GM12878 (cell line): ENCODE results near the gene WFS1. TPM values are rescaled to one million over a fixed set of nuclear protein-coding genes. Genes with fewer than 3 reads are reported as not detected.

Experiments used
- ATAC-seq: fragments of 200-7000 bp; cut with Tn5 transposase; 3 replicates; pipeline ENCODE4 v1.9.1; 2020; ENCODE audit warnings: mild to moderate bottlenecking, moderate library complexity
- BruUV-seq: library from RNA; stranded (reverse); fragments of 400-500 nt; replicated peaks from 2 replicates; lab custom pipeline; 2021; lab: Mats Ljungman, UMichigan
- CTCF ChIA-PET: fragments of 300-600 bp; sonication (Branson Sonifier 250); formaldehyde crosslinking; extraction: SDS; loops from one replicate; lab custom pipeline; 2021; ENCODE audit warnings: inconsistent platforms; lab: Yijun Ruan, JAX
- POLR2A ChIA-PET: fragments of 350-600 bp; formaldehyde crosslinking; extraction: SDS; loops from one replicate; lab custom pipeline; 2021; ENCODE audit warnings: inconsistent platforms; lab: Charles Lee
- RAD21 ChIA-PET: fragments of 300-600 bp; sonication (Branson Sonifier 250); formaldehyde crosslinking; loops from one replicate; lab custom pipeline; 2023; ENCODE audit warnings: antibody characterized with exemption; ENCODE audit not compliant: unreplicated experiment; lab: Charles Lee
- SMC1A ChIA-PET: fragments of 300-600 bp; sonication (Branson Sonifier 250); formaldehyde crosslinking; loops from one replicate; lab custom pipeline; 2023; ENCODE audit not compliant: unreplicated experiment, uncharacterized antibody; lab: Charles Lee
- DNase-seq: peaks from one replicate; pipeline ENCODE4 v3.0.0-alpha.2; 2011; ENCODE audit warnings: low read depth, low spot score
- FAIRE-seq: peaks from 3 replicates; lab custom pipeline; 2011; peaks lifted over from hg19 to GRCh38; lab: Jason Lieb, UNC
- H2AFZ ChIP-seq: 2 replicates; pipeline ENCODE4 v1.6.0; 2011; ENCODE audit warnings: low read depth, low read length, control low read depth; ENCODE audit not compliant: control insufficient read depth
- H3K27ac ChIP-seq: 2 replicates; pipeline ENCODE4 v1.5.1; 2011; ENCODE audit warnings: control low read depth; ENCODE audit not compliant: control insufficient read depth, insufficient read depth
- H3K27me3 ChIP-seq, 2 experiments: replicated peaks in 1 of 2; 2 replicates each; pipeline versions ENCODE4 v1.6.0 to v1.6.1; 2011; ENCODE audit warnings: low read length in 1 of 2; ENCODE audit not compliant: control insufficient read depth in 2 of 2, insufficient read depth in 2 of 2
- H3K36me3 ChIP-seq, 2 experiments: 2 replicates each; pipeline ENCODE4 v1.5.1; 2011; ENCODE audit warnings: low read length in 1 of 2; ENCODE audit not compliant: control insufficient read depth in 2 of 2, insufficient read depth in 2 of 2
- H3K4me1 ChIP-seq: 2 replicates; pipeline ENCODE4 v1.6.1; 2011; ENCODE audit warnings: mild to moderate bottlenecking, low read length, moderate library complexity, mixed read lengths; ENCODE audit not compliant: control insufficient read depth, insufficient read depth
- H3K4me2 ChIP-seq: 2 replicates; pipeline ENCODE4 v1.6.0; 2011; ENCODE audit warnings: control low read depth; ENCODE audit not compliant: control insufficient read depth, insufficient read depth
- H3K4me3 ChIP-seq: fragments of 200-600 bp; sonication (generic); 2 replicates; pipeline ENCODE4 v1.5.1; 2016
- H3K79me2 ChIP-seq: 2 replicates; pipeline ENCODE4 v1.6.0; 2011; ENCODE audit warnings: low read length; ENCODE audit not compliant: control insufficient read depth, insufficient read depth
- H3K9ac ChIP-seq: 2 replicates; pipeline ENCODE4 v1.8.0; 2011; ENCODE audit warnings: low read length, control low read depth, mixed read lengths; ENCODE audit not compliant: control insufficient read depth, insufficient read depth
- H3K9me3 ChIP-seq: replicated peaks from 3 replicates; pipeline ENCODE4 v1.5.1; 2011; ENCODE audit warnings: mild to moderate bottlenecking, low read length; ENCODE audit not compliant: control insufficient read depth, insufficient read depth
- H4K20me1 ChIP-seq: 2 replicates; pipeline ENCODE4 v1.6.0; 2011; ENCODE audit not compliant: control insufficient read depth, insufficient read depth
- ATF7 ChIP-seq: fragments of 450-650 bp; IDR thresholded peaks from 2 replicates; pipeline ENCODE4 v1.6.1; 2016; ENCODE audit warnings: low read depth, mild to moderate bottlenecking
- CBFB ChIP-seq: IDR thresholded peaks from 2 replicates; pipeline ENCODE4 v1.6.1; 2016; ENCODE audit warnings: antibody characterized with exemption, low read depth
- CHD4 ChIP-seq: fragments of 200-600 bp; sonication (generic); IDR thresholded peaks from 2 replicates; pipeline ENCODE4 v1.6.1; 2016; ENCODE audit warnings: mild to moderate bottlenecking
- EED ChIP-seq: sonication (generic); IDR thresholded peaks from 2 replicates; pipeline ENCODE4 v1.6.1; 2016; ENCODE audit warnings: antibody characterized with exemption, low read depth
- EGR1 ChIP-seq, 2 experiments: IDR thresholded peaks; 1 replicate in 1 of 2; 2 replicates in 1 of 2; pipeline ENCODE4 v1.6.1; 2011 to 2012; ENCODE audit warnings: low read depth in 2 of 2, low read length in 2 of 2, borderline replicate concordance in 1 of 2, mild to moderate bottlenecking in 1 of 2, moderate library complexity in 1 of 2
- IRF4 ChIP-seq: IDR thresholded peaks from 2 replicates; pipeline ENCODE4 v1.6.1; 2011; ENCODE audit warnings: low read depth, low read length
- NR2F1 ChIP-seq: fragments of 450-650 bp; conservative IDR thresholded peaks from 2 replicates; pipeline ENCODE4 v1.6.1; 2017; ENCODE audit warnings: mild to moderate bottlenecking
- RAD21 ChIP-seq: IDR thresholded peaks from 2 replicates; pipeline ENCODE4 v1.6.1; 2011; ENCODE audit warnings: mild to moderate bottlenecking, low read depth, low read length, moderate library complexity; ENCODE audit not compliant: insufficient read depth
- SUPT20H ChIP-seq: IDR thresholded peaks from 2 replicates; pipeline ENCODE4 v1.6.1; 2011; ENCODE audit warnings: low read depth, mild to moderate bottlenecking, low read length, moderate library complexity, borderline replicate concordance; ENCODE audit not compliant: control insufficient read depth
- WGBS: methylation state at CpG from one replicate; pipeline ENCODE4 v1.1.6; 2016; ENCODE audit warnings: low lambda C conversion rate; ENCODE audit not compliant: insufficient replicate concordance, insufficient coverage; ENCODE audit errors: missing lambda C conversion rate; 5-methylcytosine and 5-hydroxymethylcytosine counted together
- in situ Hi-C: fragments of 300-500 bp; cut with MboI; formaldehyde crosslinking; loops from 9 replicates; pipeline ENCODE4 v1.14.3; 2018; ENCODE audit warnings: mixed read lengths
- intact Hi-C: fragments of 100-400 bp; cut with micrococcal nuclease; formaldehyde crosslinking; loops from one replicate; pipeline ENCODE4 v1.14.2; 2022; ENCODE audit not compliant: unreplicated experiment
- polyA plus RNA-seq, 11 experiments: library from polyadenylated mRNA; depleted of rRNA in 4 of 11; unstranded in 6 of 11; stranded (reverse) in 5 of 11; fragments of >200 nt; fragmentation: Nextera tagmentation in 4 of 11; fragmentation: Illumina TruSeq in 1 of 11; extraction: Ambion mirVana in 4 of 11; extraction: Trizol in 1 of 11; gene quantifications; 1 replicate in 1 of 11; 2 replicates in 10 of 11; pipeline versions ENCODE4 v1.2.1 to v1.2.3, GENCODE V29; 2011 to 2016; ENCODE audit warnings: inconsistent platforms in 2 of 11, missing spikeins in 2 of 11, low read depth in 1 of 11
- total RNA-seq, 4 experiments: library from RNA; depleted of rRNA in 3 of 4; stranded (reverse); fragments of >200 nt in 3 of 4; fragmentation: Illumina TruSeq in 1 of 4; extraction: Trizol in 1 of 4; gene quantifications; 2 replicates each; pipeline versions ENCODE4 v1.2.1 to v1.2.3, GENCODE V29; 2013 to 2021

WFS1 gene
- total and polyA plus RNA-seq, 10 of the 15 experiments (the other 5 are each of a cell fraction or from before 2014, with no cell fraction given): 0.31 to 4.7 (median 2.0) TPM

GRCh38 chr4:6279582-6280289, 10.1 kb downstream of the WFS1 start:
- no peaks in the 10 kb centered on the region for H3K9me3 ChIP-seq
- no peak overlapping the region for H3K4me2 ChIP-seq
- H3K4me3 ChIP-seq: no peak overlapping the region
- SMC1A ChIA-PET: interaction anchor here (0.6 to 2.2 kb wide), 9 partner anchors 15 to 199 kb away, joined by 3 to 15 read pairs (median 4); partner anchors contain the start of gene JAKMIP1
- no peak overlapping the region for H2AFZ ChIP-seq
- WGBS: 78% methylated on average over 14 of the region's 14 CpGs
- H3K27me3 ChIP-seq: no peaks in the 10 kb centered on the region; a peak in 1 of 4 replicates
- no peak overlapping the region for H3K27ac ChIP-seq
- DNase-seq: no peak
- ATAC-seq: no peak
- RAD21 ChIA-PET: interaction anchor here (0.7 to 2.1 kb wide), 5 partner anchors 13 to 51 kb away, joined by 3 to 10 read pairs (median 5); no protein-coding TSS in a partner anchor
- no peak overlapping the region for H3K9ac ChIP-seq
- CTCF ChIA-PET: interaction anchor here (0.6 to 2.6 kb wide), 10 partner anchors 10 to 457 kb away, joined by 3 to 17 read pairs (median 4); partner anchors contain the start of gene WFS1
- POLR2A ChIA-PET: interaction anchor here (1.0 to 1.2 kb wide), 2 partner anchors 10 to 18 kb away, joined by 3 to 4 read pairs; partner anchors contain the start of gene WFS1
- BruUV-seq: no TSS peak
- no peak for FAIRE-seq
- in situ Hi-C loops: no loop called here
- no peaks in the 10 kb centered on the region for H3K79me2 ChIP-seq
- peaks cover 15% of the 10 kb centered on the region for H3K4me1 ChIP-seq
- TF ChIP-seq SUPT20H: no peak
- TF ChIP-seq IRF4: no peak
- no peak for TF ChIP-seq CBFB
- TF ChIP-seq NR2F1: no peak
- no peak for TF ChIP-seq CHD4
- TF ChIP-seq ATF7: no peak
- TF ChIP-seq RAD21: no peak
- TF ChIP-seq EED: no peak
- no peak for TF ChIP-seq EGR1 (IDR thresholded peaks at IDR 0.05; ENCODE audit: borderline replicate concordance in 1 of 2, low read depth in 2 of 2, low read length in 2 of 2)
- intact Hi-C loops: no loop called here
- H3K36me3 ChIP-seq: no peaks in the 10 kb centered on the region
- peaks cover 8% of the 10 kb centered on the region for H4K20me1 ChIP-seq
